NCI-H345 treated with DMSO at 0.1 percent for 48 hours (cell line): ENCODE measurements around the gene SLC35F1.
"Not testable (repeated sequence)": the region's sequence is repeated elsewhere in the genome, so short reads cannot be mapped to it uniquely, and the experiment has no call there.

ENCODE experiments used
- DNase-seq: peaks from one replicate; lab custom pipeline; 2025; ENCODE audit not compliant: unreplicated experiment; lab: John Stamatoyannopoulos, UW

The SLC35F1 gene

GRCh38 chr6:117924690-117925089 lies 17.6 kb downstream of the SLC35F1 start:
- no peak for DNase-seq

DNA sequence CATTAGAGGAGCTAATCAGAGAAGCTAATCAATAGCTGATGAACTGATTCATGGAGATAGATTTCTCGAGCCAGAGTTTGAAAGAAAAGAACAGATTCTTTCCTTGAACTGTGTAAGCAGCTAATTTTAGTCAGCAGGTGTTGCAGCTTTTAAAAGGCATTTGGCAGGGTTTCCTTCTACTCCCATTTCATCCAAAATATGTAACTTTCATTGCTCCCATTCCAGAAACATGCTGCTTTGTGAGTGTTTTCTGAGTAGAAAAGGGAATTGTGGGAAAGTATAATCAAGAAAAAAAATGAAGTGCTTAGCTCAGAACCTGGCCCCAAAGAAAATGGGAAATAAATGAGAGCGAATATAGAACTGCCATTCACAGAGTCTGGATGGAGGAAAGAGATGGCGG lies 20.8 kb downstream of the SLC35F1 start:
- DNase-seq, result no peak

GRCh38 chr6:117928833-117929232 lies 21.8 kb downstream of the SLC35F1 start:
- no peak for DNase-seq

DNA sequence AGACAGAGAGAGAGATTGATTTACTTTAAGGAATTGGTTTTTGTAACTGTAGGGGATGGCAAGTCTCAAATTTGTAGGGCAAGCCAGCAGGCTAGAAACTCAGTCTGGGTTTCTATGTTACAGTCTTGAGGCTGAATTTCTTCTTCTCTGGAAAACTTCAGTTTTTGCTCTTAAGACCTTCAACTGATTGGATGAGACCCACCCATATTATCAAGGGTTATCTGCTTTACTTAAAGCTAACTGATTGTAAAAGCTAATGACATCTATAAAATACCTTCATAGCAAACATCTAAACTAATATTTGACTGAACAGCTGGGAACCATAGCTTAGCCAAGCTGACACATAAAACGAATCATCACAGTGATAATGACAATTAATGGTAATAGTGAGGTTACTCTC lies 22.4 kb downstream of the SLC35F1 start:
- DNase-seq, result no peak

DNA sequence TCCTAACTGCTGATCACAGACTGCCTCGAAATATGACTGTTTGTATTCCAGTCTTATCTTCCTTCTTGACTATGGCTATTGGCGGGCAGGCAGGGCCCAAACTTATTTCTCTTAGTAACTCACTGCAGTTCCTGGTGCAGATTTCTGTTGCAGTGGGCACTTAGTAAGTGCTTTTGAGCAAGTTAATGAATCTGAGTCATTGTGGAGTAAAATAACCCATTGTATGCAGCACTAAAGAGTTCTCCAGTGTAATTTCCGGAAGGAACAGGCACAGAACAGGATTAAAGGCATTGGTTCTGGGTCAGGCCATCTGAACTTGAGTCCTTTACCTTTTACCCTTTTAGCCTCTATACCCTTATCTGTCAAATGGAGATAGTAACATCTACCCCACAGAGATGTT lies 23.6 kb downstream of the SLC35F1 start:
- DNase-seq, result no peak

- no peak for DNase-seq
Measured at GRCh38 chr6:117932001-117932400, 24.9 kb downstream of the SLC35F1 start.

- DNase-seq, result no peak
Measured at GRCh38 chr6:117932676-117933075, 25.6 kb downstream of the SLC35F1 start.

- DNase-seq, result no peak
Measured at GRCh38 chr6:117933471-117933870, 26.4 kb downstream of the SLC35F1 start.

DNA sequence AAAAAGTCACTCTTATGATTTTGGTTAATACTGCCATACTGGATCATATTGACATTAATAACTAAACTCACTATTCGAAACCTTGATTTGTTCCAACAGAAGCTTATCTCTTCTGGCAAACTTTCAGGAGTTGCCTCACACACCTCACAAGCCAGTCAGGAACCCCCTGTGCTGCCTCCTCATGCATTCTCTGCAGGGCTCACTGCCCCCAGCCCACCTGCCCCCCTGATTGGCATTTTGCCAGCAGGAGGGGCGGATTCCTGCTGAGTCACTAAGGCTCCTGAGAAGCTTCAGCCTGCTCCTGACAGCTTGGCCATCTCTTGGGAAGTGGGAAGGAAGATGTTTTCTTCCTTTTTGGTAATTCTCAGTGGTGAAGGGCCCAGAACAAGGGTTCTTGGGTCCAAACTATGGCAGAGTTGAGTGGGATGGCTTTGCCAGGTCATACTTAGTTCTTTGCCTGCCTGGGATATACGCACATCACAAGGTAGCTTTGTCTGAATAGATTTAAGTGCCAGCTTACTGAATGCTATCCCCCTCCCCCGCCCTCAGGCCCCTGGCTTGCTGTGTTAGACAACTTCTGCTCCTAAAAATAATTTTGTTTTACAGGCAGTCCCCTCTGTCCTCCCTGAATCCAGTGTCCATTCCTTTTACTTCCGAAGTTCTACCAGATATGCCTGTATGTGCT lies 31.4 kb downstream of the SLC35F1 start:
- DNase-seq, result no peak

DNA sequence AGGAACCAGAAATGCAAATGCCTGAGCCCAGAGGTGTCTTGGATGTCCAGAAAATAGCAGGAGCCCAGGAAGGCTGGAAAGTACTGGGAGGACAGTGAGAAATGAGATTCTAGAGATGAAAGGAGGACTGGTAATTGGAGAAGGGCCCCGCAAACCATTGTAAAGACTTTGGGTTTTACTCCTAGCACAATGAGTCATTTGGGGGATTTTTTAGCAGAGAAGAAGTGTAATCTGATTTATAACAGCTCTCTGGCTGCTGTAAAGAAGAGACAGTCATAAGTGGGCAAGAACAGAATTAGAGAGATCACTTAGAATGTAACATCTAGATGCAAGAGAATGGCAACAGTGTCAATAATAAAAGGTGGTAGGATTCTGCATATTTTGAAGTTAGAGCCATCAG lies 40.2 kb downstream of the SLC35F1 start:
- no peak for DNase-seq

DNA sequence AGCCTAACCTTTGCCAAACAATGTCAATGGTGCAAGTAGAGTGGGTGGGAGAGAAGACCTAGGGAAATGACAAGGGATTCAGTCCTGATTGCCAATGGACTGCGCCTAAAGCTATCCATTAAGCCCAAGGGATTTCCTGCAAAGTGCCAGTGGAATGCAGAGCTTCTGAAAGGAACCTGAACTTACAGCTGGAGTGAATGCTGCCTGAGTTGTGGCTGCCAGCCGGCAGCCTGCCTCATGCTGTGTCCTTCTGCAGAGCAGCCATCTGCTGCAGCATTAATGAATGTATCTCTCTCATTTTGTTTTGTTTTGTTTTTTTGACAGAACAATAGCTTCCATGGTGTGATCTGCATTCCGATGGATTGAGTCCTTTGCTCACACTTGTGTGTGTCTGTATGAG lies 44.7 kb downstream of the SLC35F1 start:
- DNase-seq, result no peak

- no peak for DNase-seq
Measured at GRCh38 chr6:117955684-117956256, 48.7 kb downstream of the SLC35F1 start.

GRCh38 chr6:117956386-117956785 lies 49.3 kb downstream of the SLC35F1 start:
- DNase-seq, result no peak

- DNase-seq, result no peak
Measured at GRCh38 chr6:117958536-117958935, 51.5 kb downstream of the SLC35F1 start.

GRCh38 chr6:117960877-117961276 lies 53.8 kb downstream of the SLC35F1 start:
- no peak for DNase-seq

GRCh38 chr6:117961301-117961700 lies 54.2 kb downstream of the SLC35F1 start:
- DNase-seq, result no peak

- not testable (repeated sequence) for DNase-seq
Measured at GRCh38 chr6:117965763-117966162, 58.7 kb downstream of the SLC35F1 start.

DNA sequence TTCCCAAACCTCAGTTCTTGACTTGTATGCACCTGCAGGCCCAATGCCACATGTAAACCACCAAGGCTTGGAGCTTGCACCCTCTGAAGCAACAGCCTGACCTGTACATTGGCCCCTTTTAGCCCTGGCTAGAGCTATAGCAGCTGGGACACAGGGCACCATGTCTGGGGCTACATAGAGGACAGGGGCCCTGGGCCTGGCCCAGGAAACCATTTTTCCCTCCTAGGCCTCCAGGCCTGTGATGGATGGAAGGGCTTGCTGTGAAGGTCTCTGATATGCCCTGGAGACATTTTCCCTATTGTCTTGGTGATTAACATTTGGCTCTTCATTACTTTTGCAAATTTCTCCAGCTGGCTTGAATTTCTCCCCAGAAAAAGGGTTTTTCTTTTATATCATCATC lies 64.6 kb downstream of the SLC35F1 start:
- no peak for DNase-seq

DNA sequence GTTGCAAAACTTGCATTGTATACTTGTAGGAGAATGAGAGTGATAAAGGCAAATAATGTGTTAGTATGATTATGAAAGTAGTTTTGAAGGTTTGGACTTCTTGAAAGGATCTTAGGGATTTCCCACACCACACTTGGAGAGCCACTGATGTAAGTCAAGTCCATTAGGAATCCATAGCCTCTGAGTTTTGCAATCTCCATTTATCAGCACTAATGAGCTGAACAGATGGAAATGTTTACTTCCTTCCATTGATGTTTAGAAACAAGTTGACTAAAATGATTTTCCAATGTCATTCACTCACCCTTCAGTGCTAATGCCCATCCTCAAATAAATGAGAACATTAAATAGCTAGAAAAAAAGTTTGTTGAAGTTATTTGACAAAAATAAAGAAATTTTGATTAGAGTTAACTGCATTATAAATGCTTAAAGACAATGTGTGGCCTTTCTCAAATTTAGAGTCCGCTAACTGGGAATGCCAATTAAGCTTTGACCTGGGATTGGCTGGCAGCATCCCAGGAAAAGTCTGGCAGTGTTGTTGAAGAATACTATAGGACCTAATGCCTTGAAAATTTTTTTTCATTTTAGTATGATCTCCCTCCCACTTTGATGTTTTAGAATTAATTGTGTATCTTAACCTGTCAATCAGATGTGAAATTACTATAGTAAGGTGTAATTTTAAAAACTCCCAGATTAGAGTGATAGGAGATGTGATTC lies 68.0 kb downstream of the SLC35F1 start:
- DNase-seq, result no peak

DNA sequence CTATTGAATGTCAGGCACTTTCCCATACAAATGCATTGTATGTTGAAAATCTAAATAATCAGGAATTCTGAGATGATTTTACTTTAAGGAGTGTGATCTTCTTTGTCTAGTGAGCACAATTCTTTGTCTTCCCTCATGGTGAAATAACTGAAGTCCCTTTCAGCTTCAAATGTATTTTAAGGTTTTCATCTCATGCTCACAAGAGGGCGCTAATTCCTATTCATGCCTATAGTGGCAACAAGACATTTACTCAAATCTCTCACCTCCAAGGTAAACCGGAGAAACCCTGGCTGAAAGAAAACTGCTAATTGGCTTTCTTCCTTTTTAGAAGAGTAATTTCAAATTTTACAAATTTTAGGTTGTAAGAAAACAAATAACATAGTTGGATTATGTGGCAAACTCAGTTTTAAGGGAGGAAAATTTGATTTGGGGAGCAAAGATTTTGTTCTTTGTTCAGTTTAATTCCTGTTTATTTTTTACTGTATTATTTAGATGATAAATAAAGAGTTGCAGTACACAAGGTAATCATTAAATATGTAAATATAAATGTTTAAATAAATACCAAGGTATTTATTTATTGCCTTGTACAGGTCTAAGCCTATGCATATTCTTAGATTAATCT lies 69.1 kb downstream of the SLC35F1 start:
- peak; percentile 48 for DNase-seq

GRCh38 chr6:117985916-117986315 lies 78.9 kb downstream of the SLC35F1 start:
- DNase-seq, result no peak

DNA sequence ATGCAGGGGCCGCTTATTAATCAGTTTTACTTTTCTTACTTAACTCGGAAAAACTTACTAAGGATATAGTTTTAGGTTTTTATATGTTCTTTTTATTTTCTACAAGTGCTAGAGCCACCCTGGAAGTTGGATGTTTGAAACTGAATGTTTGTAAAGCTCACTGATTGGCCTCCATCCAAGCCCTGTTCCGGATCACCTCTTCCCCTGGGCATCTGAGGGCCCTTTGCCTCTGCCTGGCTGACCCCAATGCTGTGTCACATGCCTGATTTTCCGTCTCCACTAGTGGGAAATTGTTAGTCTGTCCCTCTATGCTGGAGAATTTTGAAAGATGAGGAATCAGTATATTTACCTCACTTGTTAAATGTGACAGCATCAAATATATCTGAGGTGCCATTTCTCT lies 79.3 kb downstream of the SLC35F1 start:
- no peak for DNase-seq
